NB4 (cell line): ENCODE results near the gene TJP1.

Experiments
- CTCF ChIP-seq: IDR thresholded peaks from one replicate; pipeline ENCODE4 v1.5.1; 2012; ENCODE audit warnings: low read depth, low read length
- MAX ChIP-seq: IDR thresholded peaks from 2 replicates; pipeline ENCODE4 v1.6.1; 2011; ENCODE audit warnings: low read depth, low read length
- MYC ChIP-seq: IDR thresholded peaks from 2 replicates; pipeline ENCODE4 v1.6.1; 2011; ENCODE audit warnings: low read depth, low read length
- POLR2A ChIP-seq: IDR thresholded peaks from 2 replicates; pipeline ENCODE4 v1.6.1; 2011; ENCODE audit warnings: mild to moderate bottlenecking; ENCODE audit not compliant: insufficient read length; ENCODE audit errors: extremely low read depth

GRCh38 chr15:29835301-29835700, 13.0 kb upstream of the TJP1 start:
- TF ChIP-seq CTCF (no peak), POLR2A (no peak), MYC (no peak), MAX (no peak)
